Keratinocyte (primary cell): ENCODE data around the gene PLXNA3.

Experiments used
- EZH2 ChIP-seq: IDR thresholded peaks from one replicate; pipeline ENCODE4 v1.6.1; 2012; ENCODE audit warnings: inconsistent platforms, mild to moderate bottlenecking, low read length, moderate library complexity
- TF ChIP-seq, protein P1 (sequence below), 3 experiments: IDR thresholded peaks in 1 of 3; conservative IDR thresholded peaks in 1 of 3; optimal IDR thresholded peaks in 1 of 3; 2 replicates in 2 of 3; 3 replicates in 1 of 3; pipeline versions ENCODE3 to v1.5.1; 2011; ENCODE audit warnings: low read length in 3 of 3, mild to moderate bottlenecking in 3 of 3, moderate library complexity in 2 of 3, control low read depth in 1 of 3, inconsistent platforms in 1 of 3; ENCODE audit not compliant: insufficient read depth in 2 of 3; ENCODE audit errors: extremely low read depth in 1 of 3

DNA sequence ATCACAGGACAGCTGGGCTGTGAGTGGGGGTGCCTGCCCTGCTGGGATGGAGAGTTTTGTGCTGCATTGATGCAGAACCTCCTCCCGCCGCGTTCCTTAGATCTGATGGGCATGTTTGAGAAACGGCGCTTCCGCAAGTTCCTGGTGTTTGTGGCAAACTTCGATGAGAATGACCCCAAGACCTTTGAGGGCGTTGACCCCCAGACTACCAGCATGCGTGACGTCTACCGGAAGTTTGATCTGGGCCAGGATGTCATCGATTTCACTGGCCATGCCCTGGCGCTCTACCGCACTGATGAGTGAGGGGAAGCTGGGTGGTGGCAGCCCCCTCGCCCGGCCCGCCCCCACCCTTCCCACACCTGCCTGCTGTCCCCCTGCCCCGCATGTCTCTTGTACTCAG is 18.2 kb upstream of the PLXNA3 start:
- TF ChIP-seq, protein P1, sequence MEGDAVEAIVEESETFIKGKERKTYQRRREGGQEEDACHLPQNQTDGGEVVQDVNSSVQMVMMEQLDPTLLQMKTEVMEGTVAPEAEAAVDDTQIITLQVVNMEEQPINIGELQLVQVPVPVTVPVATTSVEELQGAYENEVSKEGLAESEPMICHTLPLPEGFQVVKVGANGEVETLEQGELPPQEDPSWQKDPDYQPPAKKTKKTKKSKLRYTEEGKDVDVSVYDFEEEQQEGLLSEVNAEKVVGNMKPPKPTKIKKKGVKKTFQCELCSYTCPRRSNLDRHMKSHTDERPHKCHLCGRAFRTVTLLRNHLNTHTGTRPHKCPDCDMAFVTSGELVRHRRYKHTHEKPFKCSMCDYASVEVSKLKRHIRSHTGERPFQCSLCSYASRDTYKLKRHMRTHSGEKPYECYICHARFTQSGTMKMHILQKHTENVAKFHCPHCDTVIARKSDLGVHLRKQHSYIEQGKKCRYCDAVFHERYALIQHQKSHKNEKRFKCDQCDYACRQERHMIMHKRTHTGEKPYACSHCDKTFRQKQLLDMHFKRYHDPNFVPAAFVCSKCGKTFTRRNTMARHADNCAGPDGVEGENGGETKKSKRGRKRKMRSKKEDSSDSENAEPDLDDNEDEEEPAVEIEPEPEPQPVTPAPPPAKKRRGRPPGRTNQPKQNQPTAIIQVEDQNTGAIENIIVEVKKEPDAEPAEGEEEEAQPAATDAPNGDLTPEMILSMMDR (optimal IDR thresholded peaks at IDR 0.05 in 1 of 3, IDR thresholded peaks at IDR 0.05 in 1 of 3, conservative IDR thresholded peaks at IDR 0.05 in 1 of 3; ENCODE audit: extremely low read depth in 1 of 3, insufficient read depth in 2 of 3, low read length in 3 of 3), result no peak
- TF ChIP-seq EZH2, result no peak
